H1 (cell line): ENCODE results near the gene NDUFA13. TPM values are rescaled to one million over a fixed set of nuclear protein-coding genes. Genes with fewer than 3 reads are reported as not detected.

Experiments
- CTCF ChIA-PET: fragments of 300-600 bp; sonication (Branson Sonifier 250); formaldehyde crosslinking; loops from one replicate; lab custom pipeline; 2021; ENCODE audit not compliant: partially characterized antibody; lab: Charles Lee
- POLR2A ChIA-PET: fragments of 300-600 bp; sonication (Branson Sonifier 250); formaldehyde crosslinking; loops from one replicate; lab custom pipeline; 2021; ENCODE audit warnings: inconsistent platforms; ENCODE audit not compliant: partially characterized antibody; lab: Charles Lee
- DNase-seq, 2 experiments: peaks; one replicate each; pipeline versions ENCODE4 v3.0.0 to v3.0.0-alpha.2; 2010 to 2022; ENCODE audit warnings: low spot score in 2 of 2, low read depth in 1 of 2, mixed read lengths in 1 of 2
- FAIRE-seq: peaks from 2 replicates; lab custom pipeline; 2011; peaks lifted over from hg19 to GRCh38; lab: Jason Lieb, UNC
- H2AFZ ChIP-seq: 2 replicates; pipeline ENCODE4 v1.8.1; 2012; ENCODE audit warnings: low read length, inconsistent platforms
- H2AK5ac ChIP-seq: 2 replicates; pipeline ENCODE4 v1.6.1; 2013; ENCODE audit warnings: low read depth, low read length
- H2BK120ac ChIP-seq: replicated peaks from 2 replicates; pipeline ENCODE3; 2013; ENCODE audit warnings: low read depth, low read length, inconsistent platforms
- H2BK12ac ChIP-seq: 2 replicates; pipeline ENCODE4 v1.6.1; 2013; ENCODE audit warnings: low read depth, low read length
- H2BK15ac ChIP-seq: 2 replicates; pipeline ENCODE4 v1.6.1; 2013; ENCODE audit warnings: low read length
- H2BK20ac ChIP-seq: 2 replicates; pipeline ENCODE4 v1.6.1; 2013; ENCODE audit warnings: low read length
- H2BK5ac ChIP-seq: 2 replicates; pipeline ENCODE4 v1.6.1; 2013; ENCODE audit warnings: low read depth, low read length
- H3K14ac ChIP-seq: 2 replicates; pipeline ENCODE4 v1.6.1; 2013; ENCODE audit warnings: inconsistent platforms; ENCODE audit not compliant: insufficient read length
- H3K18ac ChIP-seq: 2 replicates; pipeline ENCODE4 v1.6.1; 2013; ENCODE audit warnings: low read length; ENCODE audit errors: extremely low read depth
- H3K23ac ChIP-seq: 2 replicates; pipeline ENCODE4 v1.6.1; 2013; ENCODE audit warnings: inconsistent platforms; ENCODE audit not compliant: insufficient read length
- H3K23me2 ChIP-seq: 2 replicates; pipeline ENCODE4 v1.6.1; 2013; ENCODE audit warnings: low read depth, low read length
- H3K27ac ChIP-seq: 2 replicates; pipeline ENCODE4 v1.6.1; 2011; ENCODE audit warnings: low read depth, low read length, inconsistent platforms
- H3K27me3 ChIP-seq, 4 experiments: replicated peaks in 1 of 4; 1 replicate in 1 of 4; 2 replicates in 3 of 4; pipeline versions ENCODE4 v1.6.1 to v1.8.1; 2011 to 2013; ENCODE audit warnings: low read length in 3 of 4, mild to moderate bottlenecking in 3 of 4, inconsistent platforms in 2 of 4, mixed read lengths in 2 of 4, moderate library complexity in 1 of 4; ENCODE audit not compliant: control insufficient read depth in 3 of 4, insufficient read depth in 3 of 4; ENCODE audit errors: extremely low read depth in 1 of 4
- H3K36me3 ChIP-seq, 4 experiments: 2 replicates each; pipeline versions ENCODE4 v1.6.1 to v1.8.1; 2011 to 2013; ENCODE audit warnings: mild to moderate bottlenecking in 4 of 4, low read length in 3 of 4, moderate library complexity in 2 of 4, control low read depth in 1 of 4, inconsistent platforms in 1 of 4; ENCODE audit not compliant: insufficient read depth in 4 of 4, control insufficient read depth in 2 of 4
- H3K4ac ChIP-seq: replicated peaks from 2 replicates; pipeline ENCODE3; 2013; ENCODE audit warnings: low read length, low read depth, mixed read lengths, inconsistent platforms; ENCODE audit not compliant: insufficient read length
- H3K4me1 ChIP-seq, 4 experiments: replicated peaks in 1 of 4; 1 replicate in 1 of 4; 2 replicates in 3 of 4; pipeline versions ENCODE4 v1.6.1 to v1.8.1; 2011 to 2013; ENCODE audit warnings: low read length in 3 of 4, inconsistent platforms in 2 of 4, mixed read lengths in 1 of 4; ENCODE audit not compliant: insufficient read depth in 4 of 4, control insufficient read depth in 3 of 4
- H3K4me2 ChIP-seq, 2 experiments: 2 replicates each; pipeline versions ENCODE4 v1.6.1 to v1.8.1; 2011 to 2013; ENCODE audit warnings: low read depth in 2 of 2, low read length in 2 of 2, control low read depth in 1 of 2, inconsistent platforms in 1 of 2, mild to moderate bottlenecking in 1 of 2; ENCODE audit not compliant: insufficient read depth in 1 of 2
- H3K4me3 ChIP-seq, 4 experiments: fragments of 200-600, 300-600 bp in 1 of 4; sonication (generic), shearing (Covaris generic), sonication (Bioruptor Twin) in 1 of 4; 2 replicates each; pipeline versions ENCODE4 v1.5.1 to v1.8.1; 2011 to 2016; ENCODE audit warnings: low read length in 4 of 4, low read depth in 3 of 4, control low read depth in 2 of 4, inconsistent platforms in 2 of 4, mild to moderate bottlenecking in 2 of 4, mixed read lengths in 1 of 4, moderate library complexity in 1 of 4; ENCODE audit not compliant: insufficient read depth in 2 of 4; ENCODE audit errors: extremely low read depth in 1 of 4
- H3K56ac ChIP-seq: replicated peaks from 2 replicates; pipeline ENCODE3; 2013; ENCODE audit warnings: low read depth, mild to moderate bottlenecking, mixed read lengths, low read length, inconsistent platforms; ENCODE audit not compliant: insufficient read length
- H3K79me1 ChIP-seq: 2 replicates; pipeline ENCODE4 v1.6.1; 2013; ENCODE audit warnings: low read depth, low read length, control low read depth
- H3K79me2 ChIP-seq, 2 experiments: 2 replicates each; pipeline versions ENCODE4 v1.6.1 to v1.8.1; 2012 to 2013; ENCODE audit warnings: low read length in 2 of 2, mild to moderate bottlenecking in 2 of 2, inconsistent platforms in 1 of 2; ENCODE audit not compliant: insufficient read depth in 2 of 2, control insufficient read depth in 1 of 2
- H3K9ac ChIP-seq, 4 experiments: replicated peaks in 1 of 4; 1 replicate in 1 of 4; 2 replicates in 3 of 4; pipeline versions ENCODE4 v1.6.1 to v1.8.1; 2011 to 2013; ENCODE audit warnings: low read depth in 3 of 4, low read length in 3 of 4, control low read depth in 2 of 4, mild to moderate bottlenecking in 2 of 4, moderate library complexity in 2 of 4, inconsistent platforms in 1 of 4; ENCODE audit errors: extremely low read depth in 1 of 4
- H3K9me3 ChIP-seq, 2 experiments: 2 replicates each; pipeline versions ENCODE4 v1.6.1 to v1.8.1; 2012 to 2013; ENCODE audit warnings: mild to moderate bottlenecking in 2 of 2, moderate library complexity in 2 of 2, control low read depth in 1 of 2, inconsistent platforms in 1 of 2, low read depth in 1 of 2, low read length in 1 of 2, mixed read lengths in 1 of 2; ENCODE audit not compliant: insufficient read depth in 2 of 2
- H4K20me1 ChIP-seq, 2 experiments: replicated peaks in 1 of 2; 2 replicates each; pipeline versions ENCODE3 to v1.8.1; 2011 to 2013; ENCODE audit warnings: inconsistent platforms in 2 of 2, low read length in 2 of 2, mild to moderate bottlenecking in 1 of 2; ENCODE audit not compliant: insufficient read depth in 2 of 2, control insufficient read depth in 1 of 2
- H4K5ac ChIP-seq: 2 replicates; pipeline ENCODE4 v1.6.1; 2013; ENCODE audit warnings: low read length, low read depth, mixed read lengths, inconsistent platforms; ENCODE audit not compliant: insufficient read length
- H4K8ac ChIP-seq: 2 replicates; pipeline ENCODE4 v1.8.0; 2013; ENCODE audit warnings: mild to moderate bottlenecking, moderate library complexity, low read length, inconsistent platforms; ENCODE audit not compliant: insufficient read depth; ENCODE audit errors: extremely low read depth
- H4K91ac ChIP-seq: replicated peaks from 2 replicates; pipeline ENCODE3; 2013; ENCODE audit warnings: low read length, mixed read lengths, inconsistent platforms; ENCODE audit not compliant: insufficient read length
- POLR2AphosphoS5 ChIP-seq: IDR thresholded peaks from 2 replicates; pipeline ENCODE4 v1.6.1; 2011; ENCODE audit warnings: low read depth, low read length
- WGBS, 2 experiments: shearing (Covaris generic) in 1 of 2; methylation state at CpG; one replicate each; pipeline versions ENCODE4 v1.1.6 to v1.1.7; 2013 to 2015; ENCODE audit warnings: low lambda C conversion rate in 2 of 2, mixed read lengths in 2 of 2, inconsistent platforms in 1 of 2, low coverage in 1 of 2, missing lambda C conversion rate in 1 of 2; ENCODE audit not compliant: insufficient replicate concordance in 2 of 2, insufficient coverage in 1 of 2, insufficient read length in 1 of 2; ENCODE audit errors: extremely low coverage in 1 of 2, missing lambda C conversion rate in 1 of 2; 5-methylcytosine and 5-hydroxymethylcytosine counted together
- polyA plus RNA-seq, 7 experiments: library from polyadenylated mRNA; depleted of rRNA in 3 of 7; stranded (reverse) in 5 of 7; unstranded in 2 of 7; fragments of >200 nt in 5 of 7; fragments of 200-250 nt in 2 of 7; gene quantifications; 1 replicate in 5 of 7; 2 replicates in 1 of 7; 4 replicates in 1 of 7; pipeline versions ENCODE4 v1.2.1 to v1.2.3, GENCODE V29; 2011 to 2013; ENCODE audit warnings: missing spikeins in 2 of 7, mixed read lengths in 2 of 7
- total RNA-seq: library from RNA; stranded (reverse); fragmentation: NEBNext Ultra II Directional; extraction: Animal tissue kit (Norgen Biotek cat#: 25700); gene quantifications from 2 replicates; pipeline ENCODE4 v1.2.1, GENCODE V29; 2021

NDUFA13 gene
- total and polyA plus RNA-seq, 2 of the 8 experiments (the other 6 are each of a cell fraction or from before 2014, with no cell fraction given) = 413 to 1,105 TPM

DNA sequence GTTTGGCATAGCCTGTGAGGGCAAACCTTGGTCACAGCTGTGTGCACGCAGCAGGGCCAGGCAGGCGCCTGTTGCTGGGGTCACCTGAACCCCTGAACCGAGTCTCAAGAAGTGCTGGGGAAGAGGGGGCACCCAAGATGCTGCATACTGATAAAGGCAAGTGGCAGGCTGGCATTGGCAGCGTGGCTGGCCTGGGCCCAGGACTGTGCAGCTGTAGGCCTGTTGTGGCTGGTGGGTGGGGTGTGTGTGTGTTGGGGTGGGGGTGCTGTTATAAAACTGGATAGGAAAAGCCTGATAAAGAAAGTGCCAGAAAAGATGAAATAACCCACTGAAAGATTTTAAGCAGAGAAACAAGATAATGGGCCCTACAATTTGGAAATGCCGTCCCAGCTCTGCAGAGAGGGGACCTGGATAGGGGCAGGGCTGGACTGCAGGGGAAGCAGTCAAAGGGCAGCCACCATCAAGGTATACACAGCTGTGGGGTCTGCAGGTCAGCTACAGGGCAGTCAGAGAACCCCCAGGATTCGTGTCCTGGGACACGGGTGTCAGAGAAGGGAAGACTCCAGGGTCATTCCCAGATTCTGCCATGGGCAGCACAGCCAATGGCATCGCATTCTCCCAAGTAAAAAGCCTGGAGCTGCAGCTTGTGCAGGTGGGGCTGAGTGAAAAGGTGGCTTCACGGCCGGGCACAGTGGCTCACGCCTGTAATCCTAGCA, 55.2 kb downstream of the NDUFA13 start:
- no peak overlapping the region for H3K23ac ChIP-seq
- H3K18ac ChIP-seq = no peak overlapping the region
- H4K8ac ChIP-seq = no peak overlapping the region
- H3K27me3 ChIP-seq = no peaks in the 10 kb centered on the region; a peak in 1 of 7 replicates
- no peaks in the 10 kb centered on the region for H3K9me3 ChIP-seq
- H2BK20ac ChIP-seq = no peak overlapping the region
- H3K4me2 ChIP-seq = no peak overlapping the region
- H4K5ac ChIP-seq = no peak overlapping the region
- WGBS, 2 experiments = 90% methylated on average over 11 of the region's 11 CpGs; no CpG with 5 or more reads in 1 of the 2 experiments
- no peak overlapping the region for H3K27ac ChIP-seq
- peaks cover 0 to 1% of the 10 kb centered on the region in 2 experiments for H4K20me1 ChIP-seq
- no peaks in the 10 kb centered on the region; a peak in 1 of 8 replicates for H3K36me3 ChIP-seq
- no peak overlapping the region; a peak in 1 of 7 replicates for H3K9ac ChIP-seq
- no peak overlapping the region for H2BK120ac ChIP-seq
- no peak overlapping the region for H3K14ac ChIP-seq
- POLR2A ChIA-PET = no interaction called here
- H3K56ac ChIP-seq = no peak overlapping the region
- no peak overlapping the region for H2AK5ac ChIP-seq
- DNase-seq (no peak), FAIRE-seq (no peak)
- H2BK15ac ChIP-seq = no peak overlapping the region
- peaks cover 0 to 10% (median 2%) of the 10 kb centered on the region in 4 experiments; a peak in 5 of 7 replicates for H3K4me1 ChIP-seq
- H3K23me2 ChIP-seq = no peaks in the 10 kb centered on the region; the same call in 1 of the 2 replicates
- no peak overlapping the region for H2AFZ ChIP-seq
- no peak overlapping the region for H3K4me3 ChIP-seq
- H3K79me1 ChIP-seq = no peaks in the 10 kb centered on the region; the same call in 1 of the 2 replicates
- H2BK5ac ChIP-seq = no peak overlapping the region
- H4K91ac ChIP-seq = no peak overlapping the region
- H2BK12ac ChIP-seq = no peak overlapping the region
- H3K4ac ChIP-seq = no peak overlapping the region
- CTCF ChIA-PET = interaction anchor here (0.9 to 20.0 kb wide), 5 partner anchors 11 to 39 kb away, joined by 3 to 223 read pairs (median 3); no protein-coding TSS in a partner anchor
- no peaks in the 10 kb centered on the region for H3K79me2 ChIP-seq
- TF ChIP-seq POLR2AphosphoS5 = no peak
